Measurements from ENCODE around the gene ACTA2.

- TF ChIP-seq TCF4 (CRISPR knock-in tag; IDR thresholded peaks at IDR 0.05; ENCODE audit: borderline replicate concordance): no peak
- TF ChIP-seq, protein P1, sequence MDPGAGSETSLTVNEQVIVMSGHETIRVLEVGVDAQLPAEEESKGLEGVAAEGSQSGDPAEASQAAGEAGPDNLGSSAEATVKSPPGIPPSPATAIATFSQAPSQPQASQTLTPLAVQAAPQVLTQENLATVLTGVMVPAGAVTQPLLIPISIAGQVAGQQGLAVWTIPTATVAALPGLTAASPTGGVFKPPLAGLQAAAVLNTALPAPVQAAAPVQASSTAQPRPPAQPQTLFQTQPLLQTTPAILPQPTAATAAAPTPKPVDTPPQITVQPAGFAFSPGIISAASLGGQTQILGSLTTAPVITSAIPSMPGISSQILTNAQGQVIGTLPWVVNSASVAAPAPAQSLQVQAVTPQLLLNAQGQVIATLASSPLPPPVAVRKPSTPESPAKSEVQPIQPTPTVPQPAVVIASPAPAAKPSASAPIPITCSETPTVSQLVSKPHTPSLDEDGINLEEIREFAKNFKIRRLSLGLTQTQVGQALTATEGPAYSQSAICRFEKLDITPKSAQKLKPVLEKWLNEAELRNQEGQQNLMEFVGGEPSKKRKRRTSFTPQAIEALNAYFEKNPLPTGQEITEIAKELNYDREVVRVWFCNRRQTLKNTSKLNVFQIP (CRISPR knock-in tag; IDR thresholded peaks at IDR 0.05; ENCODE audit: borderline replicate concordance, low read depth): no peak; the same call in 1 of the 2 replicates
- TF ChIP-seq ZNF8 (CRISPR knock-in tag; IDR thresholded peaks at IDR 0.05): no peak
- TF ChIP-seq TOX (CRISPR knock-in tag; IDR thresholded peaks at IDR 0.05; ENCODE audit: borderline replicate concordance): no peak
- TF ChIP-seq, protein P2, sequence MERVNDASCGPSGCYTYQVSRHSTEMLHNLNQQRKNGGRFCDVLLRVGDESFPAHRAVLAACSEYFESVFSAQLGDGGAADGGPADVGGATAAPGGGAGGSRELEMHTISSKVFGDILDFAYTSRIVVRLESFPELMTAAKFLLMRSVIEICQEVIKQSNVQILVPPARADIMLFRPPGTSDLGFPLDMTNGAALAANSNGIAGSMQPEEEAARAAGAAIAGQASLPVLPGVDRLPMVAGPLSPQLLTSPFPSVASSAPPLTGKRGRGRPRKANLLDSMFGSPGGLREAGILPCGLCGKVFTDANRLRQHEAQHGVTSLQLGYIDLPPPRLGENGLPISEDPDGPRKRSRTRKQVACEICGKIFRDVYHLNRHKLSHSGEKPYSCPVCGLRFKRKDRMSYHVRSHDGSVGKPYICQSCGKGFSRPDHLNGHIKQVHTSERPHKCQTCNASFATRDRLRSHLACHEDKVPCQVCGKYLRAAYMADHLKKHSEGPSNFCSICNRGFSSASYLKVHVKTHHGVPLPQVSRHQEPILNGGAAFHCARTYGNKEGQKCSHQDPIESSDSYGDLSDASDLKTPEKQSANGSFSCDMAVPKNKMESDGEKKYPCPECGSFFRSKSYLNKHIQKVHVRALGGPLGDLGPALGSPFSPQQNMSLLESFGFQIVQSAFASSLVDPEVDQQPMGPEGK (CRISPR knock-in tag; IDR thresholded peaks at IDR 0.05; ENCODE audit: borderline replicate concordance): no peak
- TF ChIP-seq ZFP30 (CRISPR knock-in tag; IDR thresholded peaks at IDR 0.05): no peak
Observed at GRCh38 chr10:88923520-88923919, 29.1 kb downstream of the ACTA2 start.

Data from SK-N-SH treated with all-trans-retinoic acid at 6 μM for 48 hours (cell line).